A549 (cell line): ENCODE results near the gene CEP78.

Experiments
- CBX8 ChIP-seq: fragments of 200-600 bp; sonication (generic); IDR thresholded peaks from 2 replicates; pipeline ENCODE4 v1.6.1; 2016
- EP300 ChIP-seq, 2 experiments: fragments of >200 bp; sonication (Bioruptor Twin); formaldehyde crosslinking; IDR thresholded peaks; 2 replicates in 1 of 2; 3 replicates in 1 of 2; pipeline ENCODE4 v1.6.1; 2016 to 2017
- FOSL2 ChIP-seq, 2 experiments: fragments of 450-650 bp in 1 of 2; fragments of >200 bp in 1 of 2; sonication (Bioruptor Twin) in 1 of 2; formaldehyde crosslinking; IDR thresholded peaks; 2 replicates each; pipeline versions ENCODE4 v1.5.0 to v1.6.1; 2016 to 2020; ENCODE audit warnings: mild to moderate bottlenecking in 1 of 2, moderate library complexity in 1 of 2
- HOXB13 ChIP-seq: fragments of 250-450 bp; sonication (Bioruptor Pico); IDR thresholded peaks from 2 replicates; pipeline ENCODE4 v1.5.0; 2020; ENCODE audit warnings: low read depth, mild to moderate bottlenecking, moderate library complexity
- JUNB ChIP-seq: fragments of >200 bp; sonication (Bioruptor Twin); formaldehyde crosslinking; IDR thresholded peaks from 2 replicates; pipeline ENCODE4 v1.6.1; 2016
- RARB ChIP-seq: fragments of 250-450 bp; sonication (Bioruptor Pico); IDR thresholded peaks from 2 replicates; pipeline ENCODE4 v1.8.0; 2021; ENCODE audit warnings: mild to moderate bottlenecking, moderate library complexity
- RNF2 ChIP-seq: fragments of 200-600 bp; sonication (generic); IDR thresholded peaks from 2 replicates; pipeline ENCODE4 v1.6.1; 2016; ENCODE audit warnings: low read depth, mild to moderate bottlenecking, antibody characterized with exemption, moderate library complexity, borderline replicate concordance
- SMC3 ChIP-seq: fragments of >200 bp; sonication (Bioruptor Twin); formaldehyde crosslinking; IDR thresholded peaks from 3 replicates; pipeline ENCODE4 v1.6.1; 2018; ENCODE audit warnings: inconsistent platforms
- TF ChIP-seq, protein P1 (sequence below): fragments of >200 bp; sonication (Bioruptor Twin); formaldehyde crosslinking; IDR thresholded peaks from 3 replicates; pipeline ENCODE4 v1.5.1; 2016
- TF ChIP-seq, protein P2 (sequence below): fragments of 200-600 bp; sonication (generic); IDR thresholded peaks from 2 replicates; pipeline ENCODE4 v1.6.1; 2016; ENCODE audit warnings: antibody characterized with exemption, mild to moderate bottlenecking, moderate library complexity
- TF ChIP-seq, protein P3 (sequence below): IDR thresholded peaks from 2 replicates; pipeline ENCODE4 v1.6.1; 2012
- TF ChIP-seq, protein P4 (sequence below): fragments of 250-450 bp; sonication (Bioruptor Pico); IDR thresholded peaks from 2 replicates; pipeline ENCODE4 v1.5.0; 2021; ENCODE audit warnings: mild to moderate bottlenecking, moderate library complexity, borderline replicate concordance

DNA sequence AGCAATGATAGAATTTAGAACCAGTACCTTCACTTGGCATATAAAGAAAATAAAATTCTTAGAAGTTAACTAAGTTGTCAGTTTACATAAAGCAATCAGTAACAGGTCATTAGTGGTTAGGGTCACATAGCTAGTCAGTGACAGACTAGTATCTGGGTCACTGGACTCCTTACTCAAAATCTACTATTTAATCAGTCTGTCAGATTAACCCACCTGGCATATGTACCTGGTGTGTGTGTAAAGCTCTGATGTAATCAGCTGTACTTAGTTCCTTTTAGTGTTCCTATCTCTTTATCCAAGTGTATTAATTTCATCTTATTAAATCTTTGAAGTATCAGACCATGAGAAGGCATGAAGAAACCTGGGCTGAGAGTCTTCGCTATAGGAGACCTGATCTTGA is 7.3 kb downstream of the CEP78 start:
- TF ChIP-seq CBX8: no peak
- TF ChIP-seq, protein P1, sequence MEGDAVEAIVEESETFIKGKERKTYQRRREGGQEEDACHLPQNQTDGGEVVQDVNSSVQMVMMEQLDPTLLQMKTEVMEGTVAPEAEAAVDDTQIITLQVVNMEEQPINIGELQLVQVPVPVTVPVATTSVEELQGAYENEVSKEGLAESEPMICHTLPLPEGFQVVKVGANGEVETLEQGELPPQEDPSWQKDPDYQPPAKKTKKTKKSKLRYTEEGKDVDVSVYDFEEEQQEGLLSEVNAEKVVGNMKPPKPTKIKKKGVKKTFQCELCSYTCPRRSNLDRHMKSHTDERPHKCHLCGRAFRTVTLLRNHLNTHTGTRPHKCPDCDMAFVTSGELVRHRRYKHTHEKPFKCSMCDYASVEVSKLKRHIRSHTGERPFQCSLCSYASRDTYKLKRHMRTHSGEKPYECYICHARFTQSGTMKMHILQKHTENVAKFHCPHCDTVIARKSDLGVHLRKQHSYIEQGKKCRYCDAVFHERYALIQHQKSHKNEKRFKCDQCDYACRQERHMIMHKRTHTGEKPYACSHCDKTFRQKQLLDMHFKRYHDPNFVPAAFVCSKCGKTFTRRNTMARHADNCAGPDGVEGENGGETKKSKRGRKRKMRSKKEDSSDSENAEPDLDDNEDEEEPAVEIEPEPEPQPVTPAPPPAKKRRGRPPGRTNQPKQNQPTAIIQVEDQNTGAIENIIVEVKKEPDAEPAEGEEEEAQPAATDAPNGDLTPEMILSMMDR: no peak
- TF ChIP-seq EP300 (IDR thresholded peaks at IDR 0.05): no peak
- no peak for TF ChIP-seq RARB (CRISPR knock-in tag)
- TF ChIP-seq, protein P2, sequence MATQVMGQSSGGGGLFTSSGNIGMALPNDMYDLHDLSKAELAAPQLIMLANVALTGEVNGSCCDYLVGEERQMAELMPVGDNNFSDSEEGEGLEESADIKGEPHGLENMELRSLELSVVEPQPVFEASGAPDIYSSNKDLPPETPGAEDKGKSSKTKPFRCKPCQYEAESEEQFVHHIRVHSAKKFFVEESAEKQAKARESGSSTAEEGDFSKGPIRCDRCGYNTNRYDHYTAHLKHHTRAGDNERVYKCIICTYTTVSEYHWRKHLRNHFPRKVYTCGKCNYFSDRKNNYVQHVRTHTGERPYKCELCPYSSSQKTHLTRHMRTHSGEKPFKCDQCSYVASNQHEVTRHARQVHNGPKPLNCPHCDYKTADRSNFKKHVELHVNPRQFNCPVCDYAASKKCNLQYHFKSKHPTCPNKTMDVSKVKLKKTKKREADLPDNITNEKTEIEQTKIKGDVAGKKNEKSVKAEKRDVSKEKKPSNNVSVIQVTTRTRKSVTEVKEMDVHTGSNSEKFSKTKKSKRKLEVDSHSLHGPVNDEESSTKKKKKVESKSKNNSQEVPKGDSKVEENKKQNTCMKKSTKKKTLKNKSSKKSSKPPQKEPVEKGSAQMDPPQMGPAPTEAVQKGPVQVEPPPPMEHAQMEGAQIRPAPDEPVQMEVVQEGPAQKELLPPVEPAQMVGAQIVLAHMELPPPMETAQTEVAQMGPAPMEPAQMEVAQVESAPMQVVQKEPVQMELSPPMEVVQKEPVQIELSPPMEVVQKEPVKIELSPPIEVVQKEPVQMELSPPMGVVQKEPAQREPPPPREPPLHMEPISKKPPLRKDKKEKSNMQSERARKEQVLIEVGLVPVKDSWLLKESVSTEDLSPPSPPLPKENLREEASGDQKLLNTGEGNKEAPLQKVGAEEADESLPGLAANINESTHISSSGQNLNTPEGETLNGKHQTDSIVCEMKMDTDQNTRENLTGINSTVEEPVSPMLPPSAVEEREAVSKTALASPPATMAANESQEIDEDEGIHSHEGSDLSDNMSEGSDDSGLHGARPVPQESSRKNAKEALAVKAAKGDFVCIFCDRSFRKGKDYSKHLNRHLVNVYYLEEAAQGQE: no peak
- TF ChIP-seq, protein P3, sequence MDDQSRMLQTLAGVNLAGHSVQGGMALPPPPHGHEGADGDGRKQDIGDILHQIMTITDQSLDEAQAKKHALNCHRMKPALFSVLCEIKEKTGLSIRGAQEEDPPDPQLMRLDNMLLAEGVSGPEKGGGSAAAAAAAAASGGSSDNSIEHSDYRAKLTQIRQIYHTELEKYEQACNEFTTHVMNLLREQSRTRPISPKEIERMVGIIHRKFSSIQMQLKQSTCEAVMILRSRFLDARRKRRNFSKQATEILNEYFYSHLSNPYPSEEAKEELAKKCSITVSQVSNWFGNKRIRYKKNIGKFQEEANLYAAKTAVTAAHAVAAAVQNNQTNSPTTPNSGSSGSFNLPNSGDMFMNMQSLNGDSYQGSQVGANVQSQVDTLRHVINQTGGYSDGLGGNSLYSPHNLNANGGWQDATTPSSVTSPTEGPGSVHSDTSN: no peak
- TF ChIP-seq FOSL2 (IDR thresholded peaks at IDR 0.05): no peak
- TF ChIP-seq FOSL2 (CRISPR knock-in tag; IDR thresholded peaks at IDR 0.05): no peak
- TF ChIP-seq SMC3: no peak
- TF ChIP-seq JUNB: no peak
- TF ChIP-seq, protein P4, sequence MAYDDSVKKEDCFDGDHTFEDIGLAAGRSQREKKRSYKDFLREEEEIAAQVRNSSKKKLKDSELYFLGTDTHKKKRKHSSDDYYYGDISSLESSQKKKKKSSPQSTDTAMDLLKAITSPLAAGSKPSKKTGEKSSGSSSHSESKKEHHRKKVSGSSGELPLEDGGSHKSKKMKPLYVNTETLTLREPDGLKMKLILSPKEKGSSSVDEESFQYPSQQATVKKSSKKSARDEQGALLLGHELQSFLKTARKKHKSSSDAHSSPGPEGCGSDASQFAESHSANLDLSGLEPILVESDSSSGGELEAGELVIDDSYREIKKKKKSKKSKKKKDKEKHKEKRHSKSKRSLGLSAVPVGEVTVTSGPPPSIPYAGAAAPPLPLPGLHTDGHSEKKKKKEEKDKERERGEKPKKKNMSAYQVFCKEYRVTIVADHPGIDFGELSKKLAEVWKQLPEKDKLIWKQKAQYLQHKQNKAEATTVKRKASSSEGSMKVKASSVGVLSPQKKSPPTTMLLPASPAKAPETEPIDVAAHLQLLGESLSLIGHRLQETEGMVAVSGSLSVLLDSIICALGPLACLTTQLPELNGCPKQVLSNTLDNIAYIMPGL (CRISPR knock-in tag): no peak
- no peak for TF ChIP-seq RNF2
- TF ChIP-seq HOXB13: no peak
